ENCODE results near the gene HTT. TPM values are rescaled to one million over a fixed set of nuclear protein-coding genes. Genes with fewer than 3 reads are reported as not detected.
"Not testable (repeated sequence)": the region's sequence is repeated elsewhere in the genome, so short reads cannot be mapped to it uniquely, and the experiment has no call there.

Gene HTT
- total RNA-seq, 2 experiments from 2014 or later, result 54.2 to 56.5 TPM

DNA sequence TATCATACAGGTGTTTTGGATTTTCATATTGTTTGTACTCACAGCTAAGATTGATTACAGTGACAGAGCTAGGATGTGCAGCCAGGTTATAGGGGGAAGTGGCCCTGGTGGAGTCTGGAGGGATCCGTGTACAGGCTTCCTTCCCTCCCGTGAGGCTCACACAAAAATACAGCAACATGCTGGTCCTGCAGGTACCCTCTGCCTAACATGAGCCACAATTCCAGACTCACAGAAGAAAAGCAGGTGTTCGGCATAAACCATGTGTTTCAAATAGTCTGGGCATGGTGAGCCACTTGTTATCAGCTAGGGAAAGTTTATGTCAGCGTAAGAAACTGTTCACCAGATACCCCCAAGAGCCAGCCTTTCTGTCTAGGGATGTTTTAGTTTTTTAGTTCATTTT is 82.9 kb downstream of the HTT start:
- peaks cover 53% of the 10 kb centered on the region for H3K36me3 Mint-ChIP-seq (ENCODE audit: low read depth)
- DNase-seq (no peak), ATAC-seq (no peak)
- intact Hi-C loops (cut with micrococcal nuclease), result no loop called here
- H3K4me3 Mint-ChIP-seq, result no peak overlapping the region
- ChIA-PET POLR2A (no interaction called here), CTCF (interaction anchor here (0.9 to 2.1 kb wide), 3 partner anchors 12 to 50 kb away, joined by 3 to 6 read pairs (median 3); no protein-coding TSS in a partner anchor)
- H3K27me3 Mint-ChIP-seq, result no peaks in the 10 kb centered on the region
- no peak overlapping the region for H3K27ac Mint-ChIP-seq
- peaks cover 9% of the 10 kb centered on the region for H3K9me3 Mint-ChIP-seq
- H3K4me1 Mint-ChIP-seq (ENCODE audit: low read depth), result no peaks in the 10 kb centered on the region
- TF ChIP-seq, protein P1, sequence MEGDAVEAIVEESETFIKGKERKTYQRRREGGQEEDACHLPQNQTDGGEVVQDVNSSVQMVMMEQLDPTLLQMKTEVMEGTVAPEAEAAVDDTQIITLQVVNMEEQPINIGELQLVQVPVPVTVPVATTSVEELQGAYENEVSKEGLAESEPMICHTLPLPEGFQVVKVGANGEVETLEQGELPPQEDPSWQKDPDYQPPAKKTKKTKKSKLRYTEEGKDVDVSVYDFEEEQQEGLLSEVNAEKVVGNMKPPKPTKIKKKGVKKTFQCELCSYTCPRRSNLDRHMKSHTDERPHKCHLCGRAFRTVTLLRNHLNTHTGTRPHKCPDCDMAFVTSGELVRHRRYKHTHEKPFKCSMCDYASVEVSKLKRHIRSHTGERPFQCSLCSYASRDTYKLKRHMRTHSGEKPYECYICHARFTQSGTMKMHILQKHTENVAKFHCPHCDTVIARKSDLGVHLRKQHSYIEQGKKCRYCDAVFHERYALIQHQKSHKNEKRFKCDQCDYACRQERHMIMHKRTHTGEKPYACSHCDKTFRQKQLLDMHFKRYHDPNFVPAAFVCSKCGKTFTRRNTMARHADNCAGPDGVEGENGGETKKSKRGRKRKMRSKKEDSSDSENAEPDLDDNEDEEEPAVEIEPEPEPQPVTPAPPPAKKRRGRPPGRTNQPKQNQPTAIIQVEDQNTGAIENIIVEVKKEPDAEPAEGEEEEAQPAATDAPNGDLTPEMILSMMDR (IDR thresholded peaks at IDR 0.05), result no peak

DNA sequence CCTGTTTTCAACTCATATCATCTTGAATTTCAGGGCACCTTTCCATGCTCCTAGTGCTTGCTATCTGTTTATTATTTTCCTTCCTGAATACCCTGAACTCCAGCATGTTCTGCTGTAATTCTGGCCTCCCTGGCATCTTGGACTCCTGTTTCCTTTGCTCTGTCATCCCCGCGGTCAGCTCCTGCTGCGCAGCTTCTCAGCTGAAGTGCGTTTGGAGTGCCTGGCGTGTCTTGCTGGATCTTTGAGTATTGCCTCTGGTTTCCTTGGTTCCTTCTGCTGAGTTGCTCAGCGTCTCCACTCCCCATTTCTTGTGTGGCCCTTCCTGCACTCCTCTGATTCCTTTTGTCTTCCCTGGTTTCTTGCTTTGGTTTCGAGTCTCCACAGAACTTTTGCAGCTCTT is 84.4 kb downstream of the HTT start:
- peaks cover 16% of the 10 kb centered on the region for H3K9me3 Mint-ChIP-seq
- H3K36me3 Mint-ChIP-seq (ENCODE audit: low read depth), result peaks cover 64% of the 10 kb centered on the region
- no peak for DNase-seq
- TF ChIP-seq, protein P1 (IDR thresholded peaks at IDR 0.05), result no peak
- H3K27ac Mint-ChIP-seq, result no peak overlapping the region
- intact Hi-C loops (cut with micrococcal nuclease), result no loop called here
- ChIA-PET POLR2A (no interaction called here), CTCF (interaction anchor here (0.8 to 1.7 kb wide), 2 partner anchors 48 to 52 kb away, joined by 3 to 4 read pairs; no protein-coding TSS in a partner anchor)
- H3K4me3 Mint-ChIP-seq, result no peak overlapping the region
- no peak for ATAC-seq
- H3K4me1 Mint-ChIP-seq (ENCODE audit: low read depth), result no peaks in the 10 kb centered on the region
- H3K27me3 Mint-ChIP-seq, result no peaks in the 10 kb centered on the region

DNA sequence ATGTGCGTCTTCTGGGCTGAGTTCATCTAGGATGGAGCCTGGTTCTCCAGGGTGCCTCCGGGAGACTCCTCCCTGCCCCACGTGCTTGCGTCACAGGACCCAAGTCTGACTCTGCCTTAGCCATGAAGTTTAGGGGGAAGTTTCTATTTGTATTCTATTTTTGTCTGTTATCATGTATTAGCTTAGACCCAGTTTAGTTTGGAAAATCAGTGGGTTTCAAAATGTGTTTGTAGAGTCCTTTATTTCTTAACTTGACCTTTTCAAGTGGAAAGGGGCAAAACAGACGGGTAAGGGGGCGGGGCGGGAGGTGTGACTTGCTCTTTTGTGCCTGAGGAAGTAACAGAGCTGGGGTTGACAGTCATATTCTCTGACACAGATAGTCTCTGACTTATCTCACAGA is 86.0 kb downstream of the HTT start:
- peaks cover 74% of the 10 kb centered on the region for H3K36me3 Mint-ChIP-seq (ENCODE audit: low read depth)
- no peak overlapping the region for H3K4me3 Mint-ChIP-seq
- ChIA-PET POLR2A (no interaction called here), CTCF (interaction anchor here (0.6 to 1.7 kb wide), 3 partner anchors 34 to 286 kb away, joined by 3 to 4 read pairs (median 3); no protein-coding TSS in a partner anchor)
- intact Hi-C loops (cut with micrococcal nuclease), result no loop called here
- DNase-seq (peak; percentile 25), ATAC-seq (no peak)
- TF ChIP-seq, protein P1 (IDR thresholded peaks at IDR 0.05), result no peak
- no peaks in the 10 kb centered on the region for H3K27me3 Mint-ChIP-seq
- H3K9me3 Mint-ChIP-seq, result peaks cover 16% of the 10 kb centered on the region
- H3K4me1 Mint-ChIP-seq (ENCODE audit: low read depth), result peaks cover 3% of the 10 kb centered on the region
- no peak overlapping the region for H3K27ac Mint-ChIP-seq

DNA sequence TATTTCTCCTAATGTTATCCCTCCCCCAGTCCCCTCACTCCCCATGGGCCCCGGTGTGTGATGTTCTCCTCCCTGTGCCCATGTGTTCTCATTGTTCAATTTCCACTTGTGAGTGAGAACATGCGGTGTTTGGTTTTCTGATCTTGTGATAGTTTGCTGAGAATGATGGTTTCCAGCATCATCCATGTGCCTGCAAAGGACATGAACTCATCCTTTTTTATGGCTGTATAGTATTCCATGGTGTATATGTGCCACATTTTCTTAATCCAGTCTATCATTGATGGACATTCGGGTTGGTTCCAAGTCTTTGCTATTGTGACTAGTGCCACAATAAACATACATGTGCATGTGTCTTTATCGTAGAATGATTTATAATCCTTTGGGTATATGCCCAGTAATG is 86.6 kb downstream of the HTT start:
- intact Hi-C loops (cut with micrococcal nuclease); DNase-seq; H3K4me3 Mint-ChIP-seq; POLR2A ChIA-PET; ATAC-seq; H3K27ac Mint-ChIP-seq; H3K4me1 Mint-ChIP-seq (ENCODE audit: low read depth); H3K27me3 Mint-ChIP-seq: not testable (repeated sequence)
- H3K36me3 Mint-ChIP-seq (ENCODE audit: low read depth), result peaks cover 80% of the 10 kb centered on the region
- H3K9me3 Mint-ChIP-seq, result peaks cover 16% of the 10 kb centered on the region
- CTCF ChIA-PET, result interaction anchor here (0.6 to 1.0 kb wide), 2 partner anchors 35 to 287 kb away, joined by 3 read pairs; no protein-coding TSS in a partner anchor

DNA sequence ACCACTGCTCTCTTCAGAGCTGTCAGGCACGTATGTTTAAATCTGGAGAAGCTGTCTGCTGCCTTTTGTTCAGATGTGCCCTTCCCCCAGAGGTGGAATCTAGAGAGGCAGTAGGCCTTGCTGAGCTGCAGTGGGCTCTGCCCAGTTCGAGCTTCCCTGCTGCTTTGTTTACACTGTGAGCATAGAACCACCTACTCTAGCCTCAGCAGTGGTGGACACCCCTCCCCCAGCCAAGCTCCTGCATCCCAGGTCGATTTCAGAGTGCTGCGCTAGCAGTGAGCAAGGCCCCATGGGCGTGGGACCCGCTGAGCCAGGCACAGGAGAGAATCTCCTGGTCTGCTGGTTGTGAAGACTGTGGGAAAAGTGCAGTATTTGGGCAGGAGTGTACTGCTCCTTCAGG is 92.0 kb downstream of the HTT start:
- POLR2A ChIA-PET; CTCF ChIA-PET; DNase-seq; H3K4me3 Mint-ChIP-seq; intact Hi-C loops (cut with micrococcal nuclease); H3K27me3 Mint-ChIP-seq; H3K27ac Mint-ChIP-seq; ATAC-seq: not testable (repeated sequence)
- peaks cover 68% of the 10 kb centered on the region for H3K36me3 Mint-ChIP-seq (ENCODE audit: low read depth)
- H3K9me3 Mint-ChIP-seq, result peaks cover 15% of the 10 kb centered on the region
- peaks cover 19% of the 10 kb centered on the region for H3K4me1 Mint-ChIP-seq (ENCODE audit: low read depth)

DNA sequence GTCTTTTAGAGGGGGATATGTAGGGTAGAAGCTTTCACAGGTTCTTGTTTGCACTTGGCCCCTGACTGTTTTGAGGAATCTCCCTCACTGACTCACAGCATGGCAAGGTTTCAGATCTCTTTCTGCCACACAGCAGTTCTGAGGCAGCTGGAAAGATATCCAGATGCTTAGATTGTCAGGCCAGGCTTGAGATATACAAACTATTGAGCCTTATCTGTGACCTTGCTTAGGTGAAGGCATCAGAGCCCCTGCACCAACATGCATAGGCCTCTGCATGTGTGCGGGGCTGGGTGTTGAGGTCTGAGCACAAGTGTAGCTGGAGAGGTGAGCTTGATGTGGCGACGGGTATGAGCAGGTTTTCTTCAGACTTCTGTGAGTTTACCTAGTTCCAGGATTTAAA is 93.5 kb downstream of the HTT start:
- Mint-ChIP-seq H3K4me1 (ENCODE audit: low read depth) (peaks cover 19% of the 10 kb centered on the region), H3K36me3 (ENCODE audit: low read depth) (peaks cover 66% of the 10 kb centered on the region), H3K9me3 (peaks cover under 1% of the 10 kb centered on the region), H3K27ac (peak overlapping the region; percentile 12), H3K27me3 (no peaks in the 10 kb centered on the region), H3K4me3 (no peak overlapping the region)
- ChIA-PET POLR2A (no interaction called here), CTCF (interaction anchor here (1.0 to 1.5 kb wide), 2 partner anchors 26 to 27 kb away, joined by 4 read pairs; no protein-coding TSS in a partner anchor)
- TF ChIP-seq, protein P1 (IDR thresholded peaks at IDR 0.05), result no peak
- ATAC-seq (peak; percentile 72), DNase-seq (peak; percentile 14)
- intact Hi-C loops (cut with micrococcal nuclease), result no loop called here
